Sciatic nerve (tissue), 2 donors: ENCODE measurements around the gene RFX5. TPM values are rescaled to one million over a fixed set of nuclear protein-coding genes. Genes with fewer than 3 reads are reported as not detected.
A peak's percentile ranks its signal among the peaks of the same experiment; 100 is the strongest.
"Not testable (repeated sequence)": the region's sequence is repeated elsewhere in the genome, so short reads cannot be mapped to it uniquely, and the experiment has no call there.

Source experiments
- ATAC-seq: fragments of 200-7000 bp; cut with Tn5 transposase; one replicate; pipeline ENCODE4 v1.9.1; 2020; ENCODE audit warnings: mild to moderate bottlenecking, moderate library complexity
- DNase-seq: peaks from one replicate; pipeline ENCODE4 v3.0.0-alpha.2; 2020; ENCODE audit warnings: low spot score
- intact Hi-C: fragments of 100-400 bp; cut with DNase I; formaldehyde crosslinking; loops from one replicate; pipeline ENCODE4 v1.14.2; 2022
- total RNA-seq: library from RNA; stranded (reverse); fragmentation: NEBNext Ultra II Directional; extraction: Animal tissue kit (Norgen Biotek cat#: 25700); gene quantifications from one replicate; pipeline ENCODE4 v1.2.1, GENCODE V29; 2021
- donor health status: DM: no; HTN: no; CAD: no.
- donor health status: DM: no; HTN: no; CAD: no.

Gene RFX5
- total RNA-seq = 30.9 TPM

DNA sequence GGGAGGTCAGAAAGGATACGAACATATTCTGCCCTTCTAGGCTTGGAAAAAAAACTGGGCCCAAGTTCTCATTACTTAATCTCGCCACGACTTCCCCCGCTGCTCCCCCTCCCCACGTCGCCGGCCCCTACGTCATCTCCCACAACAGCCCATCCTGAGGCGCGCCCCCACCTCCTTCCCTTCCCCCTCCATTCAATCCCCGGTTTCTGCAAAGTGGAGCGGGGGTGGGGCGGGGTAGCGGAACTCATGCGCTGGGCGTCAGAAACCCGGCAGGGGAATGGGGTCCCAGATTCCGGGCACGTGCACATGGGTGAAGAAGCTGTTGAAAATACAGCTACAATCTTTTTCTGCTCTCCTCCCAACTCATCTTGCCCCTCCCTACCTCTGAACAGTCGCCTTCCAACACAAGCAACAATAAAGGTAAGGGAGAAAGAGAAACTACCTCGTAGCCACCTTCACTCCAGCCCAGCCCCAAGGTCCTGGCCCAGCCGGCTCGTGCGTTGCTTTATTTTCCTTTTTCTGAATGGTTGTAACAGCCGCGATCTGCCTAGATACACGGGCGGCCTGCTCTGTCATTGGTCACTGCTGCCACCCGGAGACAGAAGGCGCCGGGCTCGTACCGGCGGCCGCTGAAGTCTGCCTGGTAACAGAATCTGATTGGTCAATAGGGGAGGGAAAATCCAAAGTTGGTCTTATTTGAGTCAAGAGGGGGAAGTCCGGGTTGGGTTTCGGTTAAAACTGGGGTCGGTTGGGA, at the start of gene RFX5:
TSS of gene RFX5 (minus strand) at position 484 of the 754 bp plus-strand sequence. CDS start 932 bp downstream, outside the sequence.
- intact Hi-C loops = loop anchor here (10.0 kb wide), 1 partner anchor 48 kb away; the partner anchor contains the start of gene PSMB4
- peak; percentile 99 for ATAC-seq

DNA sequence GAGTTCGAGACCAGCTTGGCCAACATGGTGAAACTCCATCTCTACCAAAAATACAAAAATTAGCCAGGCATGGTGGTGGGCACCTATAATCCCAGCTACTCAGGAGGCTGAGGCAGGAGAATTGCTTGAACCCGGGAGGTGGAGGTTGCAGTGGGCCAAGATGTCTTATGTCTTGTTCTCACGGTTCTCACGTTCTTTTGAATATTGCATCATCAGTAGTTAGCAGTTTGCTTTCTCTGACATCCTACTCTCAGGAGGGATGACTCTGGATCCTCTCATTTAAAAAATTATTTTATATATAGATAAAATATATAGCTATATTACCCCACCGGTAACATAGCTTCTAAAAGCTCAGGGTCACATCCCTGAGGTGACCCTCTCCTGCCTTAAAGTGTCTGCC, 49.2 kb upstream of the RFX5 start:
- ATAC-seq, DNase-seq: not testable (repeated sequence)
- intact Hi-C loops = loop anchor here (10.0 kb wide), 1 partner anchor 51 kb away; the partner anchor contains the start of gene RFX5

More for the DNA sequence above, at the start of gene RFX5:
- peak; percentile 93 for DNase-seq

DNA sequence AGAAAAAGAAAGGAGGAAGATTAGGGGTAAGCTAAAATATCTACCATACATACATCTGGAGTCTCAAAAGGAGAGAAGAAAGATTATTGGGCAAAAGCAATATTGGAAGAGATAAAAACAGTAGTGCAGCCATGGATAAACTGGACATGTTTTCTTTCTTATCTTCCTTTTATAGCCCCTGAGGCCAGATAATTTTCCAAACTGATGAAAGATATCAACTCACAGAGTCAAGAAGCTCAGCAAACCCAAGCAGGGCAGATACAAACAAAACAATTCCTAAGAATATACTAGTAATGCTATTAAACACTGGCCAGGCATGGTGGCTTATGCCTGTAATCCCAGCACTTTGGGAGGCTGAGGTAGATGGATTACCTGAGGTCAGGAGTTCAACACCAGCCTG, 46.5 kb upstream of the RFX5 start:
- intact Hi-C loops = loop anchor here (10.0 kb wide), 1 partner anchor 49 kb away; the partner anchor contains the start of gene RFX5

DNA sequence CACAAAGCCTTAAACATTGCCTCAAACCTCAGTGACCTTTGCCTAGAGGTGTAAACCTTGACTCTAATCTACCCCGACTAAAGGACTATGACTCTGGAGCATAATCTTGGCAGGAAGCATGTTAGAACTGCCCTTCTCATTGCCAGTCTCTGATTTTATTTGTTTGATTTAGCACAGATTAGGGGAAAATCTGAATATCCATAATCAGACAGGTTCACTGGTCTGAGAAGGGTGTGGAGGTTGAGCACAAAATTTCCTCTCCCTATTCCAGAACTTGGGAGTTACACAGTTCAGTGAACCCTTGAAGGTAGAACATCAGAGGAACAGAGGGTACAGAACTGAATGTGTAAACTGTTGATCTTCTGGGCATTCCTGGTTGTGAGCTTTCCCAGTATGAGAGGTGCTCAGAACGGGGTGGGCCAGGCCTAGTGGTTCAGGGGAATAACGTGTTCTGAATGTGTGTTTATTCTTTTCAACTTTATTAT, 44.1 kb upstream of the RFX5 start:
- ATAC-seq = no peak
- intact Hi-C loops = loop anchor here (10.0 kb wide), 1 partner anchor 46 kb away; the partner anchor contains the start of gene RFX5
- DNase-seq = no peak

More for the DNA sequence above, 46.5 kb upstream of the RFX5 start:
- no peak for DNase-seq
- no peak for ATAC-seq

DNA sequence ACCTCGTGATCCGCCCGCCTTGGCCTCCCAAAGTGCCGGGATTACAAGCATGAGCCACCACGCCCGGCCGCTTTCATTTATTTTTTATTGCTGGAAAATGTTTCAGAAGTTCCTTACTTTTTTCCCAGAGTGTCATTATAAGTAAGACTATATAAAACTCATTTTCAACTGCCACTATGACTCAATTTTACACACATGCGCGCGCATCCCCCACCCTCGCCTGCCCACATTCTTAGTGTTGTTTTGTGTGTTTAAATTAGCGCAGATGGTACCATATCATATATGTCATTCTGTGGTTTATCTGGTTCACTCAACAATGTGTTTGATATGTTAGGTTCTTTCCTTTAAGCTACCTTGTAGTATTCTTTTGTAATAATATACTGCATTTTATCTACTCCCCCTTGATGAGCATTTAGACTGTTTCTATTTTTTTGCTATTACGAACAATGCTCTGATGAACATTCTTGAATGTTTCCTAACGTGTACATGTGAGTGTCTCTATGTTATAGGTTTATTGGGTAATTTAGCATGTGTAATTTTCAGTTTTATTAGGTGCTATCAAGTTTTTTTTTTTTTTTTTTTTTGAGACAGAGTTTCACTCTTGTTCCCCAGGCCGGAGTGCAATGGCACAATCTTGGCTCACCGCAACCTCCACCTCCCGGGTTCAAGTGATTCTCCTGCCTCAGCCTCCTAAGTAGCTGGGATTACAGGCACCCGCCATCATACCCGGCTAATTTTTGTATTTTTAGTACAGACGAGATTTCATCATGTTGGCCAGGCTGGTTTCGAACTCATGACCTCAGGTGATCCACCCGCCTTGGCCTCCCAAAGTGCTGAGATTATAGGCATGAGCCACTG, 43.4 kb upstream of the RFX5 start:
- intact Hi-C loops = loop anchor here (10.0 kb wide), 1 partner anchor 46 kb away; the partner anchor contains the start of gene RFX5
- ATAC-seq = not testable (repeated sequence)
- peak; percentile 18 for DNase-seq

DNA sequence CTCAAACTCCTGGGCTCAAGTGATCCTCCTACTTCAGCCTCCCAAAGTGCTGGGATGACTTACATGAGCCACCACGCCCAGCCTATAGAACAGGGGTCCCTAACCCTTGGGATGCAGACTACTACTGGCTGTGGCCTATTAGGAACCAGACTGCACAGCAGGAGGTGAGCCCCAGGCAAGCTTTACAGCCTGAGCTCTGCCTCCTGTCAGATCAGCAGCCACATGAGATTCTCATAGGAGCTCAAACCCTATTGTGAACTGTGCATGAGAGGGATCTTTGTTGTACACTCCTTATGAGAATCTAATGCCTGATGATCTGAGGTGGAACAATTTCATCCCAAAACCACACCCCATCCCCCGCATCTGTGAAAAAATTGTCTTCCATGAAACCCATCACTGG, 39.0 kb upstream of the RFX5 start:
- ATAC-seq = no peak
- intact Hi-C loops = no loop called here
- peak; percentile 13 for DNase-seq

DNA sequence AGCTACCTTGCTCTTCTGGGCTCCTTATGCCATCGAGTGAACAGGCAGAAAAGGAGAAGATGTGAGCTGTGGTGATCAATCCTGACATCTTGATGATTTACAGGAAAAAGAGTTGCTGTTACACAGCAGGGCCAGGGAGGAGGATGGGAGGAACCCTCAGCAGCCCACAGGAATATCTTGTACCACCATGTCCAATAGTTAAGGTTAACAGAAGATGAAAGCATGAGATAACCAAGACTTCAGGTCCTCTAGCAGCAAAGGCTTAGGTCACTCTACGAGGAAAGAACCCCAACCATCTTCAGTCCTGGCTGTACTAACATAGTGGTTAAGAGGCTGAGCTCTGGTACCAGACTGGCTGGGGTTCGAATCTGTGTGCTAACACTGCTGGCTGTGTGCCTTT, 37.5 kb upstream of the RFX5 start:
- ATAC-seq (no peak), DNase-seq (no peak)
- intact Hi-C loops = no loop called here

DNA sequence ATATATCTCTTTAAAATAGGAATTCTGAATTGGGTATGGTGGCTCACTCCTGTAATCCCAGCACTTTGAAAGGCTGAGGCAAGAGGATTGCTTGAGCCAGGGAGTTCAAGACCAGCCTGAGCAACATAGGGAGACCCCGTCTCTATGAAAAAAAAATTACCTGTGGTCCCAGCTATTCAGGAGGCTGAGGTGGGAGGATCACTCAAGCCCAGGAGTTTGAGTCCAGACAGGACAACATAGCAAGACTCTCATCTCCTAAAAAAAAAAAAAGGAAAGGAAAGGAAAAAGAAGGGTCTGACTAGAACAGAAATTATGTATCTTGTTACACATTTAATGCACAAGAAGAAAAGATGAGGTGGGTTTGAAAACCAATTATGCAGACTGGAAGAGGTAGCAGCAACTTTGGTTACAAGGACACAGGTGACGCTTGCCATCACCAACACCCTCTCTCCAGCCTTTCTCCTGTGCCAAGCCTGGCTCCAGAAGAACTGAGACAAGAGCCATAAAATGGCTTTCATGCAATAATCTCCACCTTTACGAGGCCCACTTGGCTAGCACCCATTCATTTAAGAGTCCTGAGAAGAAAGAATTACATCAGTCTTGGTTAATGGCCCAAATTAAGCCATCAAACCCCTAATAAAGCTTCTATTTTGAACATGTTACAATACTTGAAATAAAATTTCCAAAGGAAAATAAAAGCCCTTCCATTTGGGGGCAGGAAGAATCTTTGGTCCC, 30.3 kb upstream of the RFX5 start:
- DNase-seq (no peak), ATAC-seq (no peak)
- intact Hi-C loops = no loop called here

DNA sequence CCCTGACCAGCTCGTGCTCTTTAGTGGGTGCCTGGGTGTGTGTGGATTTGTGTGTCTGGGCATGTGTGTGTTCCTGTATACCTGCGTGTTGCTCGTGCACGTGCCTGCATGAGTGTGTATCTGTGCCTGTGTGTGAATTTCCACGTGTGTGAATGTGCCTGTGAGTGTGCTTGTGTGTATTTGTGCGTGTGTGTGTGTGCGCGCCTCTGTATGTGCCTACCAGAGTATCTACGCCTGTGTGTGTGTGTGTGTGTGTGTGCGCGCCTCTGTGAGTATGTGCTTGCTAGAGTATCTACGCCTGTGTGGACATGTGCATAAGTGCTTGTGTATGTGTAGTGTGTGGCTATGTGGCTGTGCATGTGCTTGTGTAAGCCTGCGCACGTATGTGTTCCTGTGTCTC, 26.1 kb upstream of the RFX5 start:
- intact Hi-C loops = no loop called here
- DNase-seq (no peak), ATAC-seq (no peak)

DNA sequence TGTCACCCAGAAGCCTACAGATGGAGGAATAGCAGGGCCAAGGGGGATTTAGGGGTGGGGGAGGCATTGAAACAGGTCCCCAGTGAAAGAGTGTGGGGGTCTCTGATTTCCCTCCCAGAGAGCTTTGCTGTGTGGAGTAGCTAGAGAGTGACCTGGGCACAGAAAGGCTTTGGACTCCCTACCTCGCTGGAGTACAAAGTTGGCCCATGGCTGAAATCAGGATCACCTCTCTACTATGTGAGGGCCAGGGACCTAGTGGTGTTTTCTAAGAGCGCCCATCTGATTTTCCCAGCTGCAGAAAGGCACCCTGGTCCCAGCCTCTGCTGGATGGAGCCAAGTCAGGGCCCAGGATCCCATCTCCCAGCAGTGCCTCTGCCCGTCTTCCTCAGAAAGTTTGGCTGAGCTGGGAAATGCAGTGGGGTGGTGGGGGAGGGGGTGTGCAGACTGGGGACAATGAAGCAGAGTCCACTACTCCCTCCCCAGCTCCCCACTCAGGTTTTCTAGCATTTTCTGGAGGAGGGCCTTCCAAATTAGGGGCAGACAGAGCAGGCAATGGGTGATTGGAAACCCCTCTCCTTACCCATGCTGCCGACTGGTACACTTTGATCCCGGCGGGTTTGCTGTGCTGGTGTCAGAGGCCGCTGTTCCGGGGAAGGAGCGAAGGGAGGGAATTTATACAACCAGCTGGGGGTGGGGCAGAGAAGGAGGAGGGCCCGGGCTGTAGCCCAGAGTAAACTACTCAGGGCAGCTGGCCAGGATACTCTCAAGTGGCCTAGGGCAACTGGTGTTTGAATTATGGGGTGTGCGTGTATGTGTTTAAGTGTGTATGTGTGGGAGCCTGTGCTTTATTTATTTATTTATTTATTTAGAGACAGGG, 25.2 kb upstream of the RFX5 start, which contains the start of gene SELENBP1:
TSS of gene SELENBP1 (minus strand) at position 648 of the 877 bp plus-strand sequence. CDS start at position 584, 64 bp downstream.
- DNase-seq (peak; percentile 91), ATAC-seq (peak; percentile 94)
- intact Hi-C loops = no loop called here

DNA sequence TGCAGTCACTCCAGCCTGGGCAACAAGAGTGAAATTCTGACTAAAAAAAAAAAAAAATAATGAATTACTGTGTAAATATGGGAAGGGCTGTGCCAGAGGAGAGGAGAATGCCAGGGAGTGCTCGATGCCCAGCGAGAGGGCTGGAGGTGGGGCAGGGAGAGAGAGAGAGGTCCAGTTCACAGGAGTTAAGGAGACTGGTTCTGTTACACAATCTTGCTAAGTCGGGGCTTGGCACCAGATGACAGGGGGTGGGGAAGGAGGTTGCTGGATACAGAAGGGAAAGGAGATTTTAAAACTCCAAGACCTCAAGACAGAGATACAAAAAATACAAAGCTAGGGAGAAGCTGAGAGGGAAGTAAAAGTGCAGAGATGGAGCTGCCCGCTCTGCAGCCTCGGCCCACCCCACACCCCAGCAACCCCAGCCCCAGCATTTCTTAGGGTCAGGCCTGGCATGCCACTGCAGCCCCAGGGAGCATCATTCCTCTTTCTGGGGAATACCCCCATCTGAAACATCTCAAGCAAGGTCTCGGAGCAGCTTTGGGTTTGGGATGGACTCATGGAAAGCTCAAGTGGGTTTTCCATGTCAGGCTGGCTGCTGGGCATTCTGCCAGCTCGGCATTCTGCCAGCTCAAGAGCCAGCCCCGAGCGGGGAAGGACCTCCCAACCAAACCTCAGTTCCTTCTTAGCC, 24.5 kb upstream of the RFX5 start:
- ATAC-seq = peak; percentile 82
- peak; percentile 81 for DNase-seq
- intact Hi-C loops = no loop called here

DNA sequence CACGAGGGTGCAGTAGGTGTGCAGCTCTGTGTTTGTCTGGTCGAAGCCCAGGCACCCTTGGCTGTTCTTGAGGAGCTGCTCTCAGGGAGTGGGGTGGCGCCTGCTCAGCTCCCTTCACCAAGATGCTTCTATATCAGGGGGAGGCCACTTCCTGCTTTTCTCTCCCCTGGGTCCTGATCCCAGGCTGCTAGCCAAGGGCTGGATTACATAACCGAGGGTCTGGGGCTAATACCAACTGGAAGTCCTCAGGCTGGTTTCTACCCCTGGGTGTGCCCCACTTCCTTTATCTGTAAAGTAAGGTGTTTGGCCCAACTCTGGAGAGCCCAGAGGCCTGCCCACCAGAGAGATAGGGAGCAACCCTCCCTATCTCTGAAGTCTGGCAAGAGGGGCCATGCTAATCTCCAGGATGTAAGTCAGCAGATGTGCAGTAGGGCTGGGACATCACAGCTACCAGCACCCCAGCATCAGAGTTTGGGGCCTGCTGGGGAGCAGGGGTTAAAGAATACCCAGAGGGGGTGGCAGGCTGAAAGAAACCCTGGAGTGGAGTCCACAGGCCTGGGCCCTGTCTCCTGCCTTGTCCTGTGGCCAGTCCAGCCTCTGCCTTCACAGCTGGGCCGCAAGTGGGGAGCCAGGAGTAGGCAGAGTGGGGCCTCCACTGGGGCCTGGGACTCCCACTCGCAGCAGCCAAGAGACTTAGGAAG, 23.3 kb upstream of the RFX5 start:
- ATAC-seq (peak; percentile 16), DNase-seq (peak; percentile 61)
- intact Hi-C loops = no loop called here

DNA sequence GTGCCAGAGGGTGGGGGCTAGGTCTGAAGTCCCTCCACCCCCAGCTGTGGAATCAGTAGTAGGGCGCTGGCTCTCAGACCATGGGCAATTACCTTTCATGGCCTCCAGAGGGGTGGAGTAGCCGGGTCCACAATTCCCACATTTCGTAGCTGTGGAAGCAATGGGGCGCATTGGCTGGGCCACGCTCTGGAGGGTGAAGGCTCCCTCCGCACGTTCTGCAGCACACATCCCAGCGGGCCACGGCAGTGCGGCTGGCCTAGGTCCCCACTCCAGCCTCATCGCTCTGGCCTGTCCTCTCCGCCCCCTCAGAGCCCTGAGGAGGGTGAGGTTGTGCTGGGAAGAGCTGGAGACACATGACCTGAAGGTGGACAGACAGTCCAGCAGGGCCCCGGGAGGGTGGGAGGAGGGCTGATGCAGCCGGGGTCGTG, 22.6 kb upstream of the RFX5 start:
- DNase-seq (no peak), ATAC-seq (no peak)
- intact Hi-C loops = no loop called here

DNA sequence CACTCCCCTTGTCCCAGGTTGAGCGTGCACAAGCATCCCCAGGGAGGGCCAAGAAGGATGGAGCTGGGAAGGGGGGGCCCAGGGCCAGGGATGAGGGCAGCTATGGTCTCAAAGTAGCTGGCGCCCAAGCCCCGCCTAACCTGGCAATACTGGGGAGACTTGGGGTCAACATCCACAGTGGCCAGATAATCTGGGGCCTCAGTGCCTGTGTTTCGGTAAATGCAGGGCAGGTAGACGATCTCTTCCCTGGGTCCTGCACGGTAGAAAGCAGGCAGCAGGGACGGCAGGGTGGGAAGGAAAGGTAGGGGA, 22.2 kb upstream of the RFX5 start:
- DNase-seq (no peak), ATAC-seq (no peak)
- intact Hi-C loops = no loop called here

DNA sequence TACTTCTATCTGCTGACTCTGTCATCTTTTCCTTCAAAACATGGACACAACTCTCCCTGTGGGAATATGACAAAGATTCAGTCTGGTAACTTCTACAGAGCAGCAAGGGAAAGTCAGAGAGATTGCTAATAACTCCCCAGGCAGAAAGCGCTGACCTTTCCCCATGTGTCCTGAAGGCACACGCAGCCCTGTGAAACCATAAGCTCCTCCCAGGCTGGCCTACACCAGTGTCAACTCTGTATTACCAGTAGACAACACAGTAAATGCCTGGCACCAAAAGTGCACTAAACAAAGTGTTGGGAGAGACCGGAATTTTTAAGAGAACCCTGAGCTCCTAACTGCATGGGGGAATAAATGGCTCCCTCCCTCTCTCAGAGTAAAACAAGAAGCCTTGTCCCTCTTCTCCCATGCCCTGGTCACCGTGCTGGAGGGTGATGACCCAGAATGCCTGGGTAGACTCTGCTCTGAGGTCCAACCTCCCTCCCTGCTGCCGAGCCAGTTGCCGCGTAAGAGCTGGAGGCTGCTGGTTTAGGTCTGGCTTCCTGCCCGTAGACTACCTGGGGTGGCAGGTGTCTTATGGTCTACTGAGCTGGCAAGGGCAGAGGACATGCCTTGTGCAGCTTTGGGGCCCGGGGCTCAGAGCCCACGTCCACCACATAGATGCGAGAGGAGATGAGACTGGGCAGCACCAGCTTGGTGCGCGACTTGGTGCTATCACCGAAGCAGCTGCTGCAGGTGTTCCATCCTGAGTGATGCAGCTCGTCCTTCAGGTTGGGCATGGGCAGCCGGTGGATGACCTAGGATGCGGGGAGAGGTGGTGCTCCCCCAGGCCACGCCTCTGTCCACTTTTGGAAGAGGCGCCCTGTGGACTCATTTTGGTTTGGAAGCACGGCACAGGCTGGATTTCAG, 21.6 kb upstream of the RFX5 start:
- ATAC-seq (no peak), DNase-seq (no peak)
- intact Hi-C loops = no loop called here
